Measurements from ENCODE around the gene MAST2.

The MAST2 gene

DNA sequence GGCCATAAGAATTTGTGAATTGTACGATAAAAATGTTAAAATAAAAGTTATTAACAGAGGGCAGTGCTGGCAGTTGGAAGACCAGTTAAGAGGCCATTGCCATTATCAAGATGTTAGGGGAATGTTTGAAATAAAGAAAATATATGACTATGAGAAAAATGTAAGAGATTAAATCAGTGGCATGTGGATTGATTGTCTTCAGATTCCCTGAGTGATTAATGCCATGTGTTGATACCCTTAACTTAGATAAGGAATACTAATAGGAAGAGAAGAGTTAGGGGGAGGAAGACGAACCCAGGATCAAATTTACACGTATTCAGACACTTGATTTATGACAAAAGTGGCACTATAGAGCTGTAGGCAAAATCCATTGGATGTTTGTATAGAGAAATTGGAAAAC is 173.2 kb downstream of the MAST2 start:
- no peak overlapping the region for H3K9ac ChIP-seq
- no peaks in the 10 kb centered on the region for H3K79me2 ChIP-seq (ENCODE audit: insufficient read depth, low read depth)
- H3K27ac ChIP-seq = no peak overlapping the region
- H3K4me3 ChIP-seq (IDR thresholded peaks at IDR 0.05; ENCODE audit: insufficient read depth, low read depth, low read length) = no peak overlapping the region
- TF ChIP-seq, protein P1, sequence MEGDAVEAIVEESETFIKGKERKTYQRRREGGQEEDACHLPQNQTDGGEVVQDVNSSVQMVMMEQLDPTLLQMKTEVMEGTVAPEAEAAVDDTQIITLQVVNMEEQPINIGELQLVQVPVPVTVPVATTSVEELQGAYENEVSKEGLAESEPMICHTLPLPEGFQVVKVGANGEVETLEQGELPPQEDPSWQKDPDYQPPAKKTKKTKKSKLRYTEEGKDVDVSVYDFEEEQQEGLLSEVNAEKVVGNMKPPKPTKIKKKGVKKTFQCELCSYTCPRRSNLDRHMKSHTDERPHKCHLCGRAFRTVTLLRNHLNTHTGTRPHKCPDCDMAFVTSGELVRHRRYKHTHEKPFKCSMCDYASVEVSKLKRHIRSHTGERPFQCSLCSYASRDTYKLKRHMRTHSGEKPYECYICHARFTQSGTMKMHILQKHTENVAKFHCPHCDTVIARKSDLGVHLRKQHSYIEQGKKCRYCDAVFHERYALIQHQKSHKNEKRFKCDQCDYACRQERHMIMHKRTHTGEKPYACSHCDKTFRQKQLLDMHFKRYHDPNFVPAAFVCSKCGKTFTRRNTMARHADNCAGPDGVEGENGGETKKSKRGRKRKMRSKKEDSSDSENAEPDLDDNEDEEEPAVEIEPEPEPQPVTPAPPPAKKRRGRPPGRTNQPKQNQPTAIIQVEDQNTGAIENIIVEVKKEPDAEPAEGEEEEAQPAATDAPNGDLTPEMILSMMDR (conservative IDR thresholded peaks at IDR 0.05; ENCODE audit: low read depth, low read length) = no peak
- H3K27me3 ChIP-seq (ENCODE audit: insufficient read depth, low read depth) = no peaks in the 10 kb centered on the region
- H3K4me1 ChIP-seq (ENCODE audit: low read depth, poor library complexity, severe bottlenecking) = peaks cover 5% of the 10 kb centered on the region
- no peaks in the 10 kb centered on the region for H3K36me3 ChIP-seq (ENCODE audit: insufficient read depth)
- H4K20me1 ChIP-seq (ENCODE audit: insufficient read depth) = no peaks in the 10 kb centered on the region
- no peak overlapping the region for H3K4me2 ChIP-seq
- no peak overlapping the region for H2AFZ ChIP-seq (ENCODE audit: low read depth)

DNA sequence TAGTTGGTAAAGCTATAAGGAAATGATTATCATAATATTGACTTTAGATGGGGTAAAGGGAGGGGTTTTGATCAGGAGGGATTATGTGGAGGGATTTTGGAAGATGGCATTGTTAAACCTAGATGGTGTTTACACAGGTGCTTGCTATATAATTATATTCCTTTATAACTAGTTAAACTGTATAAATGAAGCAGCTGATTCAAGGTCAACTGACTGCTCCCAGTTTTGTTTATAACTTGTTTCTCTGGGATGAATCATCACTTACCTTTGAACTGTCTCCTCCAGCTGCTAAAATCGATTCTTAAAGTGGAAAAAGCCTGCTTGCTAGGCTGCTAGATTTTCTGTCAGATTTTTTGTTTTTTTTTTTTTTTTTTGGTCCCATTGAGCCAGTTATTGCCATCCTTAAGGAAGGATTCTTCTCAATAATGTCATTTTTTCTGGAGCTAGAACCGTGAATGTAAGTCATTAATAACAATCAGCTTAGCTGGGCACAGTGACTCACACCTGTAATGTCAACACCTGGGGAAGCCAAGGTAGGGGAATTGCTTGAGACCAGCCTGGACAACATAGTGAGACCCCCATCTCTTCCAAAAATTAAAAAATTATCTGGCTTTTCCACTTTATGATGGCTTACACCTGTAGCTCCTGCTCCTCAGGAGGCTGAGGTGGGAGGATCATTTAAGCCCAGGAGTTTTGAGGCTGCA is 175.8 kb downstream of the MAST2 start:
- H3K9ac ChIP-seq = no peak overlapping the region

DNA sequence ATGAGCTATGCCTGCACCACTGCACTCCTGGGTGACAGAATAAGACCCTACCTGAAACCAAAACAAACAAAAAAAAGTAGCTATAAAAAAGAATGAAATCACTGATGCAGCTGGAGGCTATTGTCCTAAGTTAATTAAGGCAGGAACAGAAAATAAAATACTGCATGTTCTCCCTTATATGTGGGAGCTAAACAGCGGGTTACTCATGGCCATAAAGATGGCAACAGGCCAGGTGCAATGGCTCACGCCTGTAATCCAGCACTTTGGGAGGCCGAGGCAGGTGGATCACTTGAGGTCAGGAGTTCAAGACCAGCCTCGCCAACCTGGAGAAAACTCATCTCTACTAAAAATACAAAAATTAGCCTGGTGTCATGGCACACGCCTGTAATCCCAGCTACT is 176.4 kb downstream of the MAST2 start:
- no peak overlapping the region for H3K9ac ChIP-seq
- H3K4me3 ChIP-seq (IDR thresholded peaks at IDR 0.05; ENCODE audit: insufficient read depth, low read depth, low read length) = no peak overlapping the region
- H3K27ac ChIP-seq = no peak overlapping the region
- no peaks in the 10 kb centered on the region for H3K79me2 ChIP-seq (ENCODE audit: insufficient read depth, low read depth)
- TF ChIP-seq, protein P1 (conservative IDR thresholded peaks at IDR 0.05; ENCODE audit: low read depth, low read length) = no peak
- no peaks in the 10 kb centered on the region for H3K36me3 ChIP-seq (ENCODE audit: insufficient read depth)
- H4K20me1 ChIP-seq (ENCODE audit: insufficient read depth) = no peaks in the 10 kb centered on the region
- H2AFZ ChIP-seq (ENCODE audit: low read depth) = no peak overlapping the region
- peaks cover 2% of the 10 kb centered on the region for H3K4me1 ChIP-seq (ENCODE audit: low read depth, poor library complexity, severe bottlenecking)
- H3K4me2 ChIP-seq = no peak overlapping the region
- H3K27me3 ChIP-seq (ENCODE audit: insufficient read depth, low read depth) = no peaks in the 10 kb centered on the region

More for the DNA sequence above, 175.8 kb downstream of the MAST2 start:
- Histone ChIP-seq H4K20me1 (ENCODE audit: insufficient read depth) (no peaks in the 10 kb centered on the region), H2AFZ (ENCODE audit: low read depth) (no peak overlapping the region), H3K36me3 (ENCODE audit: insufficient read depth) (no peaks in the 10 kb centered on the region), H3K4me1 (ENCODE audit: low read depth, poor library complexity, severe bottlenecking) (peaks cover 5% of the 10 kb centered on the region), H3K79me2 (ENCODE audit: insufficient read depth, low read depth) (no peaks in the 10 kb centered on the region), H3K4me3 (IDR thresholded peaks at IDR 0.05; ENCODE audit: insufficient read depth, low read depth, low read length) (no peak overlapping the region), H3K4me2 (no peak overlapping the region), H3K27ac (no peak overlapping the region), H3K27me3 (ENCODE audit: insufficient read depth, low read depth) (no peaks in the 10 kb centered on the region)
- TF ChIP-seq, protein P1 (conservative IDR thresholded peaks at IDR 0.05; ENCODE audit: low read depth, low read length) = no peak

DNA sequence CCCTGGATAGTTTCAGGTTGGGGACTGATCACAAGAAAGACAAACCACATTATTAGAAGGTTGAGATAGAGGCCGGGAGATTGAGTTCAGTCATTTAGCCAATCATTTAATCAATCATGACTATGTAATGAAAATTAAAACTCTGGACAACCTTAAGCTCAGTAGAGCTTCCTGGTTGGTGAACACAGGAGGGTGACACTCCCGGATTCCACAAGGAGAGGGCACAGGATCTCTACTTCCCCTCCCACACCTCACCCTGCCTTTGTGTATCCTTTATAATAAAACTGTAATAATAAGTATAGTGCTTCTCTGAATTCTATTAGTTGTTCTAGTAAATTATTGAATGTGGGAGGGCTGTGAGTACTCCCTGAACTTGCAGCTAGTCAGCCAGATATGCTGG is 178.9 kb downstream of the MAST2 start:
- no peaks in the 10 kb centered on the region for H3K27me3 ChIP-seq (ENCODE audit: insufficient read depth, low read depth)
- no peaks in the 10 kb centered on the region for H3K4me1 ChIP-seq (ENCODE audit: low read depth, poor library complexity, severe bottlenecking)
- H3K36me3 ChIP-seq (ENCODE audit: insufficient read depth) = no peaks in the 10 kb centered on the region
- no peak overlapping the region for H3K4me3 ChIP-seq (IDR thresholded peaks at IDR 0.05; ENCODE audit: insufficient read depth, low read depth, low read length)
- H3K27ac ChIP-seq = no peak overlapping the region
- no peak overlapping the region for H3K4me2 ChIP-seq
- H2AFZ ChIP-seq (ENCODE audit: low read depth) = no peak overlapping the region
- H3K9ac ChIP-seq = no peak overlapping the region
- no peaks in the 10 kb centered on the region for H3K79me2 ChIP-seq (ENCODE audit: insufficient read depth, low read depth)
- TF ChIP-seq, protein P1 (conservative IDR thresholded peaks at IDR 0.05; ENCODE audit: low read depth, low read length) = no peak
- H4K20me1 ChIP-seq (ENCODE audit: insufficient read depth) = no peaks in the 10 kb centered on the region
